Stomach smooth muscle (tissue), 2 donors: ENCODE measurements around the gene LIPA.

Experiments
- H3K27ac ChIP-seq: one replicate; pipeline ENCODE4 v1.7.0; 2013; ENCODE audit warnings: mild to moderate bottlenecking, low read length, inconsistent platforms
- H3K27me3 ChIP-seq, 2 donors: one replicate each; pipeline ENCODE4 v1.7.0; 2013; ENCODE audit warnings: low read length in 2 of 2; ENCODE audit not compliant: insufficient read depth in 2 of 2, control insufficient read depth in 1 of 2
- H3K36me3 ChIP-seq, 2 donors: one replicate each; pipeline ENCODE4 v1.7.0; 2013; ENCODE audit warnings: low read length in 2 of 2; ENCODE audit not compliant: control insufficient read depth in 2 of 2, insufficient read depth in 2 of 2
- H3K4me1 ChIP-seq: one replicate; pipeline ENCODE4 v1.7.0; 2013; ENCODE audit warnings: low read length; ENCODE audit not compliant: control insufficient read depth, insufficient read depth
- H3K4me3 ChIP-seq, 2 donors: one replicate each; pipeline ENCODE4 v1.7.0; 2013; ENCODE audit warnings: low read length in 2 of 2
- H3K9ac ChIP-seq, 2 donors: one replicate each; pipeline ENCODE4 v1.7.0; 2013; ENCODE audit warnings: low read length in 2 of 2, mild to moderate bottlenecking in 1 of 2
- H3K9me3 ChIP-seq, 2 donors: one replicate each; pipeline ENCODE4 v1.7.0; 2013; ENCODE audit warnings: low read length in 2 of 2; ENCODE audit not compliant: control insufficient read depth in 2 of 2
- donor health status: healthy.
- donor health status: Pancreatic carcinoma.

LIPA gene

GRCh38 chr10:89164920-89165319 lies 86.7 kb downstream of the LIPA start:
- H3K4me3 ChIP-seq: no peak overlapping the region
- no peaks in the 10 kb centered on the region for H3K9me3 ChIP-seq
- no peak overlapping the region for H3K27ac ChIP-seq

GRCh38 chr10:89164080-89164479 lies 87.5 kb downstream of the LIPA start:
- no peaks in the 10 kb centered on the region for H3K36me3 ChIP-seq
- no peaks in the 10 kb centered on the region for H3K27me3 ChIP-seq
- H3K9me3 ChIP-seq: no peaks in the 10 kb centered on the region
- no peak overlapping the region for H3K9ac ChIP-seq
- H3K4me3 ChIP-seq: no peak overlapping the region
- no peak overlapping the region for H3K27ac ChIP-seq
- H3K4me1 ChIP-seq: no peaks in the 10 kb centered on the region

More at GRCh38 chr10:89164920-89165319, 86.7 kb downstream of the LIPA start:
- Histone ChIP-seq H3K9ac (no peak overlapping the region), H3K36me3 (no peaks in the 10 kb centered on the region), H3K27me3 (no peaks in the 10 kb centered on the region), H3K4me1 (no peaks in the 10 kb centered on the region)
